GM18511 (cell line): ENCODE data around the gene SLC24A3.

Source experiments
- ATAC-seq: cut with Tn5 transposase; IDR thresholded peaks from one replicate; pipeline ENCODE4 v1.9.1; 2021; ENCODE audit warnings: mild to moderate bottlenecking, moderate library complexity; ENCODE audit not compliant: unreplicated experiment

Gene SLC24A3

GRCh38 chr20:19692685-19693119 is 480.3 kb downstream of the SLC24A3 start:
- no peak for ATAC-seq

GRCh38 chr20:19693508-19693907 is 481.1 kb downstream of the SLC24A3 start:
- no peak for ATAC-seq

GRCh38 chr20:19695081-19695480 is 482.6 kb downstream of the SLC24A3 start:
- no peak for ATAC-seq

- no peak for ATAC-seq
Observed at GRCh38 chr20:19696620-19697019, 484.2 kb downstream of the SLC24A3 start.

GRCh38 chr20:19697415-19697814 is 485.0 kb downstream of the SLC24A3 start:
- no peak for ATAC-seq

GRCh38 chr20:19699180-19699971 is 486.9 kb downstream of the SLC24A3 start:
- no peak for ATAC-seq

DNA sequence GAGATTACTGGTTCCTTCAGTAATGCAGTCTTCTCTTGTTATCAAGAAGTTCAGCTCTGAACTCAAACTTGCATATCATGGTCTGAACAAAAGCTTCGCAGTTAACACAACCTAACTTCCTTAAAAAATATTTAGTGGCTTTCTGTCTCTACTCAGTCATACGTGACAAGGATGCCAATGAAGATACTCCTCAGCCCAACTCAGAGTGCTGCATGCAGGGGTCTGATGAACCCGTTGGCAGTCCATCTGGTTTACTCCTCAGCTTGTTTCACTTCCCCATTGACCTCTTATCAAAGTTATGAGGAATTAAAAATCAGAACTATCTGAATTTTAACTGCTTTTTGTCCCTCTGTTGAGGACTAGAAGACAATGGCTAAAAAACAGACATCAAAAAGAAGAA is 489.0 kb downstream of the SLC24A3 start:
- peak; percentile 48 for ATAC-seq

DNA sequence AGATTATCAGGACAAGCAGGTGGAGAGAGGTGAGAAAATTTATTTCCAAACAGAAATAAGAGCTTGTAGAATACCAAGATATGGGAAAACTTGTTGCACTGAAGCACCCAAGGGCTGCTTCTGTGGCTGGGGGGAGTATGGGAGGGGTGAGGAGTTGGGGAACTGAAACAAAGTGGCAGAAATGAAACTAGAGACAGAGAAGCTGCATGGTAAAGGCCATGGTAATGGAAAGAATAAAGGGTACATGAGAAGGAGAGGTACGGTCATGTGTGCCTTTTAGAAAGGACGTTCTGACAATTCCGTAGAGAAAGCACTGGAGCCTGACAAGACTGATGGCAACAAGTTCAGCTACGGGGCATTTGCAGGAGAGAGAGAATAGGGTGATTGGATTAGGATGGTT is 494.0 kb downstream of the SLC24A3 start:
- ATAC-seq: peak; percentile 95

DNA sequence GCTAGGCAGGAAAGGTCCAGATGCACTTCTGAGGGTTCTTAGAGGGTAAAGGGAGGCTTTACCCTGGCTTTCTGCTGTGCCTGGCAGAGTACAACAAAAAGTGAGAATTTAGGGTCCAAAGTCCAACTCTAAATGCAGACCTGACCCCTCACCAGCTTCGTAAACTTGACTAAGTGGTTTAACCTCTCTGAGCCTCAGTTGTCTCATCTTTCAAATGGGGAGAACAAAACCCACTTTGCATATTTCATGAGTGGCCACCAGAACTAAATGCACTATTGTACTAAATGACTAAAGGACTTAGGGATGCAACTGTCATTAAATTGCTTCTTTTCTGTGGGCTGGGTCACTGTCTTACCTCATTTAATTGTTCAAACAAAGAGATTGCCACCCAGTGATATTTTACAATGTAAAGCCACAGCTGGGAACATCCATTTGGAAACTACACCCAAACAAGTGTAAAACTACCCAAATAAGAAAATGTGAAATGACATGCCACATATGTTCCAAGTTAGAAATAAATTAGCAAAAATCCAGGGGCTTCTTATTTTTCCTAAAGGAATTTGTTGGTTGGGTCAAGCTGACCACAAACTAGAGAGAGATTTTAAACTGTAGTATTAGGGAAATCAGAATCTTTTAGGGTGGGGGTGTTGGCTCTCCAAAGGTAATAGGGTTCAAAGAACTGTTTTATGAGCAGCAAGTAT is 497.3 kb downstream of the SLC24A3 start:
- ATAC-seq: no peak

GRCh38 chr20:19710336-19711120 is 498.1 kb downstream of the SLC24A3 start:
- ATAC-seq: no peak

DNA sequence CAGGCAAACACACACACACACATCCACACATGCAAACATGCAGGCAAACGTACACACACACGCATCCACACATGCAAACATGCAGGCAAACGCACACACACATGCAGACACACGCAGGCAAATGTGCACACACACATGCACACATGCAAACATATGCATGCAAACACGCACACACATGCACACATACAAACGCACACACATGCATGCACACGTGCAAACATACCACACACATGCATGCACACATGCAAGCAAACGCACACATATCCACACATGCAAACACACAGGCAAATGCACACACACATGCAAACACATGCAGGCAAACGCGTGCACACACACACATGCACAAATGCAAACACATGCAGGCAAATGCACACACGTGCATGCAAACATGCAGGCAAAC is 498.7 kb downstream of the SLC24A3 start:
- no peak for ATAC-seq

- ATAC-seq: no peak
Observed at GRCh38 chr20:19712721-19713260, 500.3 kb downstream of the SLC24A3 start.

DNA sequence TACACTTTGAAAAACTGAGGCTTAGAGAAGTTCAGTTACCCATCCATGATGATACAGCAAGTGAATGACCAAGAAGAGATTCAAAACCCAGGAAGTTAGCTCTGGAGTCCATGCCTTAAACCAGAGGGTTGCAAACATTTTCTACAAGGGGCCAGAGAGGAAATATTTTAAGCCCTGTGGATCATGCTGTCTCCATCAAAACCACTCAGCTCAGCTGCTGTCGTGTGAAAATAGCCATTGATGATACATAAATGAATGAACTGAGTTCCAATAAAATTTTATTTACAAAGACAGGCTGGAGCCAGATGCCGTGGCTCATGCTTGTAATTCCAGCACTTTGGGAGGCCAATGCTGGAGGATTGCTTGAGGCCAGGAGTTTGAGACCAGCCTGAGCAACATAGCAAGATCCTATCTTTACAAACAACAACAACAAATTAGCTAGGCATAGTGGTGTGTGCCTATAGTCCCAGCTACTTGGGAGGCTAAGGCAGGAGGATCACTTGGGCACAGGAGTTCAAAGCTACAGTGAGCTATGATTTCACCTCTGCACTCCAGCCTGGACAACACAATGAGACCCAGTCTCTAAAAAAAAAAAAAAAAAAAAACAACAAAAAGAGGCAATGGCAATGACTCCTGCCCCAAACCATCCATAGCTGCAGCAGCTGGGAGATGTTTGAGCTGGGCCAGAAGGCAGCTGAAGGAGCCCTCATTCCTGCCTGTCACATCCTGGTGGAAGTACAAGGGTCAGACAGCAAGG is 501.6 kb downstream of the SLC24A3 start:
- no peak for ATAC-seq

DNA sequence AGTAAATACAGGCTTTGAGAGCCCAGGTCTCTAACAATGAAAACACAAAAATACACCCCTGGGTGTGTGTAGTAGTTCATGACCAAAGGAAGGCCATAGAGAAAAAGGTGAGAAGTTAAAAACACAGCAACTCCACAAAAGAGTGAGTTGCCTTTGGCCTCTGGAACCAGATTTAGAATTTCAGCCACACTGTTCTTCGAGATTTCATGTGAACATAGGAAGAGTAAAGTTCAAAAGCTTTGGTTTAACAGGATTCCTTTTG is 502.1 kb downstream of the SLC24A3 start:
- no peak for ATAC-seq

GRCh38 chr20:19715986-19716385 is 503.5 kb downstream of the SLC24A3 start:
- no peak for ATAC-seq

DNA sequence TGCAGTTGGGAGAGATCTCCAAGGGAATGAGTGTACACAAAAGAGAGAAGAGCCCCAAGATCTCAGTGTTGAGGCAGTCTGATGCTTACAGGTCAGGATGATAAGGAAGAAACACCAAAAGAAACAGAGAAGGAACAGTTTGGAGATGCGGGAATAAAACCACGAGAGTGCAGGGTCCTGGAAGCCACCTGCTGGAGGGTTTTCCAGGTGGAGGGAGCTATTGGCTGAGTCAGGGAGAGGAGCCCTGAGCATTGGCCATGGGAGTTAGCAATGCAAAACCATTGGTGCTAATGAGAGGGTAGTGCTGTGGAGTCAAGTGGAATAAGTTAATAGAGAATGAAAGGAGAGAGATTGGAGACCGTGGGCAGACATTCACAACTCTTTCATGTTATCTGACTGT is 506.4 kb downstream of the SLC24A3 start:
- ATAC-seq: no peak

DNA sequence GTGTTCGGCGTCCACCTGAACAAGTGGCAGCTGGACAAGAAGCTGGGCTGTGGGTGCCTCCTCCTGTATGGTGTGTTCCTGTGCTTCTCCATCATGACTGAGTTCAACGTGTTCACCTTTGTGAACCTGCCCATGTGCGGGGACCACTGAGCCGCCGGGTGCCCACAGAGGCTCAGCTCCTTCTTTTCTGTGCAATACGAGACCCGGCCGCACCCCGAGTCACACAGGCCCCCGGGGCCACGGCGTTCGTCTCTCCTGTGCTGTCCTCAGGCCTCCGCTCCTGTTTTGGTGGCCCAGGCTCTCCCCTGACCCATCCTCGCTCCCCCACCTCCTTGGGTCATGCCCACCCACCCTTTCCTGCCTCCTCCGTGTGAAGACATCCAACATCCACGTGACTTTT is 508.5 kb downstream of the SLC24A3 start:
- no peak for ATAC-seq

DNA sequence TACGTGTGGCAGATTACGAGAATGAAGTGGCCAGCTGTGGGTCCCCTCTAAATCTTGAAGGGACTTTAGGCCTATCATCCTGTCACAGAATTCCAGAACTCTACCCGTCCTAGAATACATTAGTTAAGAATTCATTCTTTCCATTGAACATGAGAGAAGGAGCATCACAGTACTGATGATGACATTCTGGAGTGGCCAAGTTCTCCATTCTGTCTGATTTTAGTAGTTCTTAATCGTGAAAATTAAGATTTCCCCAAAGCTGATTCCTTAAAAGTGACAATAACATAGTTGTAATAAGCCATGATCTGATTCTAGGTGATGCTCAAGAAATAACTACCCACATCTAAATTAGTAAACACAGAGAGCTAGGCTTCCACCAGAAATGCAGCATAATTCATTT is 510.6 kb downstream of the SLC24A3 start:
- no peak for ATAC-seq

DNA sequence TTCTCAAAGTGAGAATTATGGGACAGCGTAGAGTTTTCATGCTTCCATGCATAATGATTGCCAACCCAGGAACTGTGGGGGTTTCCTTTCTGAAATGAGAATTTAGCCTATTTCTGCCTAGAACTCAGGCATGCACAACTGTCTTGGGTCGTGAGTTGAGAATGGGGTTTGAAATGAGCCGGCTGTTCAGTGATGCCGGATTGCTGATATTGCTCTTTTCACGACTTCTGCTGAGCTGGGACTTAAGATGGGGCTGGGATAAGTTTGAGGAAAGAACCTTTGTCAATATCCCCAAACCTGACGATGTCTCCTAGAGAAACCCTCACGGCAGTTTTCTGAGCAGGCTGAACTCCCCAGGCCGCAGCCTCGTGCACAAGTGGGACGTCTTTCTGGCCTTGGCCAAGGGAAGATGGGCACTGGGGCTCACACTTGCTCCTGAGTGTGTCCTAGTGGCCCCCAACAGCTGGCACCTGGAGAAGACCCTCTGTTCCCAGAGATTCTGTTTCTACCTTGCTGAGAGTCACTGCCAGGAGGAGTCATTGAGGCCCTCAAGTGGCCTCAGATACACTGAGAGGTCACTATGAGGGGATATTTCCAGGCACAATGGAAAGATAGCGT is 511.5 kb downstream of the SLC24A3 start:
- ATAC-seq: no peak

DNA sequence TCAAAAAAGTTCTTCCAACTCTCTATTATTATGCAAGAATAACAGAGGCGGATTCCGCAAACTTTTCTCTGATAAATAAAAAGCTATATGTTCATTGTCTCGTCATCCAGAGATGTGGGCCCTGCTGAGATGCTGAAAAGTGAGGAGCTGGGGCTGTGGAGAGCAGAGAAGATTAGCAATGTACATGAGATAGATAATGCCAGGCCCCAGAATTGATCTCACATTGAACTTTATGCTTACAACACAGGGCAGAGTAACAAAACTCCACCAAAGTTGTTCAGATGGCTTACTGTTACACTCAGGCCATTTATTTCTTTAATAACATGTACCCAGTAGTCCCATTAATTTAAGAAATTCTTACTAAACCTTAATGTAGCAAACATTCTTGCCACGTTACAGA is 512.9 kb downstream of the SLC24A3 start:
- no peak for ATAC-seq
